Osteocyte (in vitro differentiated cells): Measurements from ENCODE around the gene PRCD. TPM values are rescaled to one million over a fixed set of nuclear protein-coding genes. Genes with fewer than 3 reads are reported as not detected.
"Not testable (repeated sequence)": the region's sequence is repeated elsewhere in the genome, so short reads cannot be mapped to it uniquely, and the experiment has no call there.

Experiments
- DNase-seq: peaks from one replicate; pipeline ENCODE4 v3.0.0; 2021; ENCODE audit warnings: mixed read lengths; ENCODE audit not compliant: unreplicated experiment; ENCODE audit errors: extremely low spot score
- H3K27ac Mint-ChIP-seq: one replicate; pipeline ENCODE4 v1.8.0; 2021; ENCODE audit warnings: mild to moderate bottlenecking, mixed read lengths; ENCODE audit not compliant: unreplicated experiment
- H3K27me3 Mint-ChIP-seq: one replicate; pipeline ENCODE4 v1.8.0; 2021; ENCODE audit warnings: mixed read lengths; ENCODE audit not compliant: unreplicated experiment
- H3K36me3 Mint-ChIP-seq: one replicate; pipeline ENCODE4 v1.8.0; 2021; ENCODE audit warnings: mixed read lengths; ENCODE audit not compliant: unreplicated experiment
- H3K4me1 Mint-ChIP-seq: one replicate; pipeline ENCODE4 v1.8.0; 2021; ENCODE audit warnings: mixed read lengths; ENCODE audit not compliant: unreplicated experiment
- H3K4me3 Mint-ChIP-seq: one replicate; pipeline ENCODE4 v1.8.0; 2021; ENCODE audit warnings: mild to moderate bottlenecking, moderate library complexity, mixed read lengths; ENCODE audit not compliant: unreplicated experiment
- H3K9me3 Mint-ChIP-seq: one replicate; pipeline ENCODE4 v1.8.0; 2021; ENCODE audit warnings: mixed read lengths; ENCODE audit not compliant: unreplicated experiment
- CTCF ChIP-seq: fragments of 200-600 bp; sonication (generic); IDR thresholded peaks from 2 replicates; pipeline ENCODE4 v1.5.0; 2021; ENCODE audit warnings: antibody characterized with exemption, mild to moderate bottlenecking, moderate library complexity
- total RNA-seq: library from RNA; stranded (reverse); gene quantifications from 2 replicates; pipeline ENCODE4 v1.2.1, GENCODE V29; 2021

The PRCD gene
- total RNA-seq, 1 donor from 2014 or later = 1.3 TPM

GRCh38 chr17:76521262-76521661, 18.6 kb upstream of the PRCD start:
- Mint-ChIP-seq H3K27me3 (peaks cover 3% of the 10 kb centered on the region), H3K36me3 (no peaks in the 10 kb centered on the region), H3K4me1 (peaks cover 22% of the 10 kb centered on the region), H3K27ac (no peak overlapping the region), H3K4me3 (no peak overlapping the region), H3K9me3 (no peaks in the 10 kb centered on the region)
- no peak for TF ChIP-seq CTCF
- no peak for DNase-seq

- not testable (repeated sequence) for H3K4me3 Mint-ChIP-seq, H3K27ac Mint-ChIP-seq, H3K27me3 Mint-ChIP-seq, DNase-seq, H3K36me3 Mint-ChIP-seq, H3K9me3 Mint-ChIP-seq
- H3K4me1 Mint-ChIP-seq = peaks cover 22% of the 10 kb centered on the region
These were observed 18.2 kb upstream of the PRCD start for GRCh38 chr17:76521683-76522082.

- H3K27me3 Mint-ChIP-seq = peaks cover 3% of the 10 kb centered on the region
- peak; percentile 92 for DNase-seq
- no peak overlapping the region for H3K4me3 Mint-ChIP-seq
- H3K27ac Mint-ChIP-seq = peak overlapping the region; percentile 8
- H3K9me3 Mint-ChIP-seq = no peaks in the 10 kb centered on the region
- peaks cover 34% of the 10 kb centered on the region for H3K4me1 Mint-ChIP-seq
- peak; percentile 100 for TF ChIP-seq CTCF
- H3K36me3 Mint-ChIP-seq = no peaks in the 10 kb centered on the region
These were observed 16.5 kb upstream of the PRCD start for GRCh38 chr17:76523084-76524037.

GRCh38 chr17:76524598-76525512, 15.0 kb upstream of the PRCD start:
- peaks cover 49% of the 10 kb centered on the region for H3K4me1 Mint-ChIP-seq
- H3K27ac Mint-ChIP-seq = peak overlapping the region; percentile 84
- H3K27me3 Mint-ChIP-seq = peaks cover 3% of the 10 kb centered on the region
- H3K36me3 Mint-ChIP-seq = no peaks in the 10 kb centered on the region
- no peaks in the 10 kb centered on the region for H3K9me3 Mint-ChIP-seq
- no peak for TF ChIP-seq CTCF
- peak overlapping the region; percentile 50 for H3K4me3 Mint-ChIP-seq
- no peak for DNase-seq

GRCh38 chr17:76525513-76525833, 14.4 kb upstream of the PRCD start:
- not testable (repeated sequence) for DNase-seq, H3K36me3 Mint-ChIP-seq, H3K9me3 Mint-ChIP-seq, H3K27me3 Mint-ChIP-seq, H3K4me3 Mint-ChIP-seq, H3K27ac Mint-ChIP-seq
- peaks cover 55% of the 10 kb centered on the region for H3K4me1 Mint-ChIP-seq

GRCh38 chr17:76527016-76527415, 12.8 kb upstream of the PRCD start:
- H3K9me3 Mint-ChIP-seq, H3K27me3 Mint-ChIP-seq, DNase-seq, H3K4me3 Mint-ChIP-seq, H3K36me3 Mint-ChIP-seq: not testable (repeated sequence)
- H3K27ac Mint-ChIP-seq = peak overlapping the region; percentile 43
- peaks cover 65% of the 10 kb centered on the region for H3K4me1 Mint-ChIP-seq
